HCT116 (cell line): Measurements from ENCODE around the gene CDS1.
"Not testable (repeated sequence)": the region's sequence is repeated elsewhere in the genome, so short reads cannot be mapped to it uniquely, and the experiment has no call there.

Experiments used
- ELF1 ChIP-seq: IDR thresholded peaks from 2 replicates; pipeline ENCODE4 v1.6.1; 2012; ENCODE audit warnings: low read depth, borderline replicate concordance
- EZH2 ChIP-seq: fragments of 200-600 bp; sonication (generic); IDR thresholded peaks from 2 replicates; pipeline ENCODE4 v1.6.1; 2017; ENCODE audit warnings: antibody characterized with exemption, mixed run types
- FOSL1 ChIP-seq: IDR thresholded peaks from 2 replicates; pipeline ENCODE4 v1.6.1; 2012; ENCODE audit warnings: low read depth
- POLR2A ChIP-seq: IDR thresholded peaks from 2 replicates; pipeline ENCODE4 v1.7.0; 2011; ENCODE audit warnings: borderline replicate concordance; ENCODE audit not compliant: insufficient read depth, insufficient read length; ENCODE audit errors: extremely low read depth
- POLR2AphosphoS5 ChIP-seq: IDR thresholded peaks from 2 replicates; pipeline ENCODE4 v1.6.1; 2011; ENCODE audit warnings: mild to moderate bottlenecking, low read depth, low read length, moderate library complexity
- RAD21 ChIP-seq: IDR thresholded peaks from 2 replicates; pipeline ENCODE4 v1.6.1; 2012; ENCODE audit warnings: low read depth, mild to moderate bottlenecking
- SIN3A ChIP-seq: IDR thresholded peaks from 2 replicates; pipeline ENCODE4 v1.6.1; 2012; ENCODE audit warnings: low read depth
- YY1 ChIP-seq: IDR thresholded peaks from 2 replicates; pipeline ENCODE4 v1.6.1; 2011; ENCODE audit warnings: low read length, low read depth, moderate library complexity, mild to moderate bottlenecking; ENCODE audit not compliant: insufficient replicate concordance; ENCODE audit errors: extremely low read depth
- ZNF274 ChIP-seq: fragments of 200-500 bp; sonication (Bioruptor generic); IDR thresholded peaks from 2 replicates; pipeline ENCODE4 v1.6.1; 2014; ENCODE audit warnings: mild to moderate bottlenecking, low read depth, low read length, inconsistent platforms
- TF ChIP-seq, protein P1 (sequence below), 3 experiments: fragments of 200-600 bp in 1 of 3; sonication (generic) in 1 of 3; IDR thresholded peaks in 2 of 3; conservative IDR thresholded peaks in 1 of 3; 2 replicates each; pipeline ENCODE4 v1.5.1; 2012 to 2017; ENCODE audit warnings: low read depth in 2 of 3, low read length in 2 of 3, antibody characterized with exemption in 1 of 3, borderline replicate concordance in 1 of 3, control low read depth in 1 of 3, mild to moderate bottlenecking in 1 of 3, mixed read lengths in 1 of 3, mixed run types in 1 of 3, moderate library complexity in 1 of 3; ENCODE audit not compliant: insufficient read depth in 1 of 3
- TF ChIP-seq, protein P2 (sequence below): IDR thresholded peaks from 2 replicates; pipeline ENCODE4 v1.6.1; 2012

DNA sequence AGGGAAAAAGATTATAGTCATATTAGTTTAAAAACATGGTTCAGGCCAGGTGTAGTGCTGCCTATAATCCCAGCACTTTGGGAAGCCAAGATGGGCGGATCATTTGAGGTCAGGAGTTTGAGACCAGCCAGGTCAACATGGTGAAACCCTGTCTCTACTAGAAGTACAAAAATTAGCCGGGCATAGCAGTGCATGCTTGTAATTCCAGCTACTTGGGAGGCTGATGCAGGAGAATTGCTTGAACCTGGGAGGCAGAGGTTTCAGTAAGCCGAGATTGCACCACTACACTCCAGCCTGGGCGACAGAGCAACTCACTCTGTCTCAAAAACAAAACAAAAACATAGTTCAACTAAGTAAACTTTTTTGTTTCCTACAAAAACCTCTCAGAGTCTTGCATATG is 99.7 kb downstream of the CDS1 start:
- TF ChIP-seq, protein P1, sequence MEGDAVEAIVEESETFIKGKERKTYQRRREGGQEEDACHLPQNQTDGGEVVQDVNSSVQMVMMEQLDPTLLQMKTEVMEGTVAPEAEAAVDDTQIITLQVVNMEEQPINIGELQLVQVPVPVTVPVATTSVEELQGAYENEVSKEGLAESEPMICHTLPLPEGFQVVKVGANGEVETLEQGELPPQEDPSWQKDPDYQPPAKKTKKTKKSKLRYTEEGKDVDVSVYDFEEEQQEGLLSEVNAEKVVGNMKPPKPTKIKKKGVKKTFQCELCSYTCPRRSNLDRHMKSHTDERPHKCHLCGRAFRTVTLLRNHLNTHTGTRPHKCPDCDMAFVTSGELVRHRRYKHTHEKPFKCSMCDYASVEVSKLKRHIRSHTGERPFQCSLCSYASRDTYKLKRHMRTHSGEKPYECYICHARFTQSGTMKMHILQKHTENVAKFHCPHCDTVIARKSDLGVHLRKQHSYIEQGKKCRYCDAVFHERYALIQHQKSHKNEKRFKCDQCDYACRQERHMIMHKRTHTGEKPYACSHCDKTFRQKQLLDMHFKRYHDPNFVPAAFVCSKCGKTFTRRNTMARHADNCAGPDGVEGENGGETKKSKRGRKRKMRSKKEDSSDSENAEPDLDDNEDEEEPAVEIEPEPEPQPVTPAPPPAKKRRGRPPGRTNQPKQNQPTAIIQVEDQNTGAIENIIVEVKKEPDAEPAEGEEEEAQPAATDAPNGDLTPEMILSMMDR (IDR thresholded peaks at IDR 0.05 in 2 of 3, conservative IDR thresholded peaks at IDR 0.05 in 1 of 3; ENCODE audit: borderline replicate concordance in 1 of 3, insufficient read depth in 1 of 3, low read depth in 2 of 3, low read length in 2 of 3) = not testable (repeated sequence)
- TF ChIP-seq, protein P2, sequence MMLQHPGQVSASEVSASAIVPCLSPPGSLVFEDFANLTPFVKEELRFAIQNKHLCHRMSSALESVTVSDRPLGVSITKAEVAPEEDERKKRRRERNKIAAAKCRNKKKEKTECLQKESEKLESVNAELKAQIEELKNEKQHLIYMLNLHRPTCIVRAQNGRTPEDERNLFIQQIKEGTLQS = not testable (repeated sequence)
- not testable (repeated sequence) for TF ChIP-seq ELF1, POLR2A, ZNF274, SIN3A, FOSL1, POLR2AphosphoS5, RAD21, EZH2, YY1
